PC-9 (cell line): Measurements from ENCODE around the gene PHAF1. TPM values are rescaled to one million over a fixed set of nuclear protein-coding genes. Genes with fewer than 3 reads are reported as not detected.

Experiments
- BruUV-seq: library from RNA; stranded (reverse); fragments of 400-500 nt; replicated peaks from 2 replicates; lab custom pipeline; 2021; lab: Mats Ljungman, UMichigan
- CTCF ChIA-PET: fragments of 300-600 bp; sonication (Branson Sonifier 250); formaldehyde crosslinking; loops from one replicate; lab custom pipeline; 2022; ENCODE audit warnings: antibody characterized with exemption; lab: Charles Lee
- POLR2A ChIA-PET: fragments of 300-600 bp; sonication (Branson Sonifier 250); formaldehyde crosslinking; loops from one replicate; lab custom pipeline; 2022; ENCODE audit warnings: antibody characterized with exemption; ENCODE audit not compliant: unreplicated experiment; lab: Charles Lee
- DNase-seq, 2 experiments: peaks; one replicate each; pipeline versions ENCODE4 v3.0.0 to v3.0.0-alpha.2; 2015 to 2022; ENCODE audit warnings: mixed read lengths in 1 of 2
- H2AFZ ChIP-seq: fragments of 200-600 bp; sonication (generic); 2 replicates; pipeline ENCODE4 v1.8.1; 2017; ENCODE audit warnings: antibody characterized with exemption
- H3F3A ChIP-seq: fragments of 200-600 bp; sonication (generic); 2 replicates; pipeline ENCODE4 v1.8.1; 2017; ENCODE audit warnings: antibody characterized with exemption, mild to moderate bottlenecking, low read depth; ENCODE audit not compliant: insufficient read depth
- H3K27ac ChIP-seq: fragments of 200-600 bp; sonication (generic); 2 replicates; pipeline ENCODE4 v1.6.1; 2016; ENCODE audit warnings: mixed run types
- H3K27me3 ChIP-seq: fragments of 200-600 bp; sonication (generic); 2 replicates; pipeline ENCODE4 v1.6.1; 2016; ENCODE audit warnings: low read depth, mixed run types; ENCODE audit not compliant: insufficient read depth
- H3K36me3 ChIP-seq: fragments of 200-600 bp; sonication (generic); 2 replicates; pipeline ENCODE4 v1.6.1; 2016; ENCODE audit warnings: low read depth, mixed run types
- H3K4me1 ChIP-seq: fragments of 200-600 bp; sonication (generic); replicated peaks from 2 replicates; pipeline ENCODE4 v1.6.1; 2016; ENCODE audit warnings: mixed run types; ENCODE audit not compliant: insufficient read depth
- H3K4me2 ChIP-seq: fragments of 200-600 bp; sonication (generic); 2 replicates; pipeline ENCODE4 v1.6.1; 2017; ENCODE audit warnings: mixed run types
- H3K4me3 ChIP-seq: fragments of 200-600 bp; sonication (generic); 2 replicates; pipeline ENCODE4 v1.6.1; 2016; ENCODE audit warnings: mixed run types
- H3K79me2 ChIP-seq: fragments of 200-600 bp; sonication (generic); 2 replicates; pipeline ENCODE4 v1.6.1; 2017; ENCODE audit warnings: low read depth, mixed run types
- H3K9me2 ChIP-seq: fragments of 200-600 bp; sonication (generic); 2 replicates; pipeline ENCODE4 v1.8.1; 2017; ENCODE audit warnings: mild to moderate bottlenecking; ENCODE audit not compliant: insufficient read depth
- H3K9me3 ChIP-seq: fragments of 200-600 bp; sonication (generic); 2 replicates; pipeline ENCODE4 v1.8.1; 2016; ENCODE audit warnings: low read depth; ENCODE audit not compliant: insufficient read depth
- H4K20me1 ChIP-seq: fragments of 200-600 bp; sonication (generic); 2 replicates; pipeline ENCODE4 v1.8.1; 2017; ENCODE audit not compliant: insufficient read depth
- EZH2 ChIP-seq: fragments of 200-600 bp; sonication (generic); IDR thresholded peaks from 2 replicates; pipeline ENCODE4 v1.8.0; 2017; ENCODE audit warnings: antibody characterized with exemption, low read depth
- intact Hi-C: fragments of 100-400 bp; cut with micrococcal nuclease; formaldehyde crosslinking; loops from one replicate; pipeline ENCODE4 v1.10.0; 2022; ENCODE audit not compliant: unreplicated experiment
- total RNA-seq: library from RNA; stranded (reverse); gene quantifications from 2 replicates; pipeline ENCODE4 v1.2.3, GENCODE V29; 2021
- TF ChIP-seq, protein P1 (sequence below): fragments of 200-600 bp; sonication (generic); conservative IDR thresholded peaks from 2 replicates; pipeline ENCODE4 v1.6.1; 2017; ENCODE audit warnings: mixed run types, antibody characterized with exemption, mild to moderate bottlenecking, moderate library complexity

Gene PHAF1
- total RNA-seq, 1 experiment from 2014 or later, result 19.5 TPM

GRCh38 chr16:67194260-67194659 is 84.5 kb downstream of the PHAF1 start:
- peak overlapping the region; percentile 96 for H3K4me2 ChIP-seq
- H3K9me3 ChIP-seq, result no peaks in the 10 kb centered on the region
- peaks cover 25% of the 10 kb centered on the region; the same call in 1 of the 2 replicates for H3K36me3 ChIP-seq
- H4K20me1 ChIP-seq, result peaks cover 16% of the 10 kb centered on the region
- no peak overlapping the region for H3K4me3 ChIP-seq
- H3K9me2 ChIP-seq, result no peaks in the 10 kb centered on the region
- peaks cover 36% of the 10 kb centered on the region for H3K79me2 ChIP-seq
- TF ChIP-seq, protein P1, sequence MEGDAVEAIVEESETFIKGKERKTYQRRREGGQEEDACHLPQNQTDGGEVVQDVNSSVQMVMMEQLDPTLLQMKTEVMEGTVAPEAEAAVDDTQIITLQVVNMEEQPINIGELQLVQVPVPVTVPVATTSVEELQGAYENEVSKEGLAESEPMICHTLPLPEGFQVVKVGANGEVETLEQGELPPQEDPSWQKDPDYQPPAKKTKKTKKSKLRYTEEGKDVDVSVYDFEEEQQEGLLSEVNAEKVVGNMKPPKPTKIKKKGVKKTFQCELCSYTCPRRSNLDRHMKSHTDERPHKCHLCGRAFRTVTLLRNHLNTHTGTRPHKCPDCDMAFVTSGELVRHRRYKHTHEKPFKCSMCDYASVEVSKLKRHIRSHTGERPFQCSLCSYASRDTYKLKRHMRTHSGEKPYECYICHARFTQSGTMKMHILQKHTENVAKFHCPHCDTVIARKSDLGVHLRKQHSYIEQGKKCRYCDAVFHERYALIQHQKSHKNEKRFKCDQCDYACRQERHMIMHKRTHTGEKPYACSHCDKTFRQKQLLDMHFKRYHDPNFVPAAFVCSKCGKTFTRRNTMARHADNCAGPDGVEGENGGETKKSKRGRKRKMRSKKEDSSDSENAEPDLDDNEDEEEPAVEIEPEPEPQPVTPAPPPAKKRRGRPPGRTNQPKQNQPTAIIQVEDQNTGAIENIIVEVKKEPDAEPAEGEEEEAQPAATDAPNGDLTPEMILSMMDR, result no peak
- TF ChIP-seq EZH2, result no peak
- ChIA-PET POLR2A (no interaction called here), CTCF (no interaction called here)
- no peaks in the 10 kb centered on the region for H3K27me3 ChIP-seq
- peaks cover 57% of the 10 kb centered on the region for H3F3A ChIP-seq
- no peak overlapping the region for H3K27ac ChIP-seq
- no TSS peak for BruUV-seq
- no peak for DNase-seq
- H3K4me1 ChIP-seq, result peaks cover 52% of the 10 kb centered on the region
- intact Hi-C loops, result loop anchor here (10.0 kb wide), 2 partner anchors 201 to 271 kb away; partner anchors contain the start of gene TPPP3
- H2AFZ ChIP-seq, result no peak overlapping the region

GRCh38 chr16:67195676-67196075 is 85.9 kb downstream of the PHAF1 start:
- peaks cover 16% of the 10 kb centered on the region for H4K20me1 ChIP-seq
- no peak overlapping the region for H3K4me3 ChIP-seq
- peaks cover 57% of the 10 kb centered on the region for H3F3A ChIP-seq
- no peak overlapping the region for H3K27ac ChIP-seq
- H3K9me2 ChIP-seq, result no peaks in the 10 kb centered on the region
- H3K27me3 ChIP-seq, result no peaks in the 10 kb centered on the region
- peaks cover 43% of the 10 kb centered on the region for H3K79me2 ChIP-seq
- intact Hi-C loops, result loop anchor here (10.0 kb wide), 2 partner anchors 199 to 269 kb away; partner anchors contain the start of gene TPPP3
- ChIA-PET CTCF (no interaction called here), POLR2A (no interaction called here)
- TF ChIP-seq, protein P1, result no peak
- no peak for TF ChIP-seq EZH2
- DNase-seq, result peak in 1 of 2 experiments; percentile 20
- no peak overlapping the region for H3K4me2 ChIP-seq
- no peaks in the 10 kb centered on the region for H3K9me3 ChIP-seq
- BruUV-seq, result no TSS peak
- peaks cover 60% of the 10 kb centered on the region for H3K4me1 ChIP-seq
- peaks cover 25% of the 10 kb centered on the region; the same call in 1 of the 2 replicates for H3K36me3 ChIP-seq
- no peak overlapping the region for H2AFZ ChIP-seq

DNA sequence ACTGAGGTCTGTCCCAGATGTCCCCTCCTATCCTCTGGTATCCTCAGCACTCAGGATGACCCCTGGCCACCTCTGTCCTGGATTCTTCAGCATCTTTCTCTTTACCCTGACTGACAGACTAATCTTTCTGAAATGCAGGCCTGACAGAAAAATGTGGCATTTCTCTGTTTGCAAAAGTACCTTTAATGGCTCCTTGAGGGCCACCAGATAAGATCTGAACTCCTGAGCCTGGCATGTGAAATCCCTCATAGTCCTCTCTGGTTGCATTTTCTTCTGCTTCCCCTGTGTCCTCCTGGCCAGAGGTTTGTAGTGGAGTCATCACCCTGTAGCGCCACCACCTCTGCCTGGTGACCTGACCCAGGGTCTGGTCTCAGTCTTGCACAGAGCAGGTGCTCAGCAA is 87.1 kb downstream of the PHAF1 start:
- H3F3A ChIP-seq, result peaks cover 57% of the 10 kb centered on the region
- no peak overlapping the region; the same call in 1 of the 2 replicates for H3K4me2 ChIP-seq
- peak in 1 of 2 experiments; percentile 43 for DNase-seq
- H3K27ac ChIP-seq, result no peak overlapping the region; the same call in 1 of the 2 replicates
- H3K36me3 ChIP-seq, result peaks cover 25% of the 10 kb centered on the region; the same call in 1 of the 2 replicates
- H4K20me1 ChIP-seq, result peaks cover 20% of the 10 kb centered on the region
- H3K9me2 ChIP-seq, result no peaks in the 10 kb centered on the region
- H2AFZ ChIP-seq, result no peak overlapping the region
- no peak for TF ChIP-seq EZH2
- TF ChIP-seq, protein P1, result no peak
- peaks cover 52% of the 10 kb centered on the region for H3K79me2 ChIP-seq
- H3K9me3 ChIP-seq, result no peaks in the 10 kb centered on the region
- H3K4me3 ChIP-seq, result no peak overlapping the region
- CTCF ChIA-PET, result interaction anchor here (0.6 to 0.7 kb wide), 2 partner anchors 50 to 268 kb away, joined by 3 to 9 read pairs; partner anchors contain the start of gene FHOD1
- intact Hi-C loops, result loop anchor here (10.0 kb wide), 2 partner anchors 198 to 268 kb away; partner anchors contain the start of gene TPPP3
- H3K27me3 ChIP-seq, result no peaks in the 10 kb centered on the region
- POLR2A ChIA-PET, result no interaction called here
- no TSS peak for BruUV-seq
- peaks cover 54% of the 10 kb centered on the region for H3K4me1 ChIP-seq
